Measurements from ENCODE around the gene KRT33A.
"Not testable (repeated sequence)": the region's sequence is repeated elsewhere in the genome, so short reads cannot be mapped to it uniquely, and the experiment has no call there.

KRT33A gene

GRCh38 chr17:41347869-41348760, 2.5 kb downstream of the KRT33A start:
- Mint-ChIP-seq H3K4me3 (no peak overlapping the region), H3K9me3 (peaks cover 3% of the 10 kb centered on the region), H3K4me1 (no peaks in the 10 kb centered on the region), H3K27ac (no peak overlapping the region), H3K27me3 (peaks cover 11% of the 10 kb centered on the region), H3K36me3 (peaks cover 3% of the 10 kb centered on the region)
- ATAC-seq (ENCODE audit: low read depth) (no peak), DNase-seq (ENCODE audit: low spot score in 2 of 2) (no peak)

GRCh38 chr17:41346421-41346820, 4.2 kb downstream of the KRT33A start:
- H3K4me3 Mint-ChIP-seq; H3K27me3 Mint-ChIP-seq; ATAC-seq (ENCODE audit: low read depth); H3K36me3 Mint-ChIP-seq; H3K4me1 Mint-ChIP-seq; H3K9me3 Mint-ChIP-seq; H3K27ac Mint-ChIP-seq; DNase-seq (ENCODE audit: low spot score in 2 of 2): not testable (repeated sequence)

GRCh38 chr17:41345992-41346391, 4.6 kb downstream of the KRT33A start:
- ATAC-seq (ENCODE audit: low read depth) = no peak
- Mint-ChIP-seq H3K4me1 (peaks cover under 1% of the 10 kb centered on the region), H3K9me3 (peaks cover 9% of the 10 kb centered on the region), H3K4me3 (no peak overlapping the region), H3K27ac (no peak overlapping the region), H3K27me3 (peaks cover 2% of the 10 kb centered on the region), H3K36me3 (peaks cover 5% of the 10 kb centered on the region)
- no peak for DNase-seq (ENCODE audit: low spot score in 2 of 2)

GRCh38 chr17:41343029-41343428, 7.6 kb downstream of the KRT33A start:
- Mint-ChIP-seq H3K4me3 (no peak overlapping the region), H3K4me1 (peaks cover 16% of the 10 kb centered on the region)

GRCh38 chr17:41340934-41341861, 9.4 kb downstream of the KRT33A start:
- Mint-ChIP-seq H3K9me3 (peaks cover 9% of the 10 kb centered on the region), H3K4me1 (peaks cover 16% of the 10 kb centered on the region), H3K27me3 (peaks cover 2% of the 10 kb centered on the region), H3K27ac (no peak overlapping the region), H3K4me3 (no peak overlapping the region), H3K36me3 (peaks cover 5% of the 10 kb centered on the region)
- no peak for DNase-seq (ENCODE audit: low spot score in 2 of 2)
- ATAC-seq (ENCODE audit: low read depth) = no peak

More at GRCh38 chr17:41343029-41343428, 7.6 kb downstream of the KRT33A start:
- no peak for DNase-seq (ENCODE audit: low spot score in 2 of 2)
- peaks cover 5% of the 10 kb centered on the region for H3K36me3 Mint-ChIP-seq
- H3K27ac Mint-ChIP-seq = no peak overlapping the region
- H3K9me3 Mint-ChIP-seq = peaks cover 9% of the 10 kb centered on the region
- no peak for ATAC-seq (ENCODE audit: low read depth)
- peaks cover 2% of the 10 kb centered on the region for H3K27me3 Mint-ChIP-seq

- DNase-seq (ENCODE audit: low spot score in 2 of 2) (no peak), ATAC-seq (ENCODE audit: low read depth) (no peak)
- Mint-ChIP-seq H3K4me1 (peaks cover 16% of the 10 kb centered on the region), H3K4me3 (no peak overlapping the region), H3K27ac (peak overlapping the region; percentile 0), H3K36me3 (peaks cover 5% of the 10 kb centered on the region), H3K27me3 (peaks cover 2% of the 10 kb centered on the region), H3K9me3 (peaks cover 9% of the 10 kb centered on the region)
Measured at GRCh38 chr17:41340494-41340893, 10.1 kb downstream of the KRT33A start.

GRCh38 chr17:41339571-41340172, 11.0 kb downstream of the KRT33A start:
- Mint-ChIP-seq H3K27me3 (peaks cover 5% of the 10 kb centered on the region), H3K36me3 (peaks cover 5% of the 10 kb centered on the region), H3K27ac (peak overlapping the region; percentile 62), H3K4me3 (no peak overlapping the region), H3K4me1 (peaks cover 18% of the 10 kb centered on the region), H3K9me3 (peaks cover 9% of the 10 kb centered on the region)
- DNase-seq (ENCODE audit: low spot score in 2 of 2) = no peak
- ATAC-seq (ENCODE audit: low read depth) = no peak

- H3K4me1 Mint-ChIP-seq = peaks cover 18% of the 10 kb centered on the region
- no peak for DNase-seq (ENCODE audit: low spot score in 2 of 2)
- no peak overlapping the region for H3K4me3 Mint-ChIP-seq
- ATAC-seq (ENCODE audit: low read depth) = peak; percentile 76
- H3K27me3 Mint-ChIP-seq = peaks cover 6% of the 10 kb centered on the region
- peaks cover 5% of the 10 kb centered on the region for H3K36me3 Mint-ChIP-seq
- peak overlapping the region; percentile 62 for H3K27ac Mint-ChIP-seq
- peaks cover 9% of the 10 kb centered on the region for H3K9me3 Mint-ChIP-seq
Measured at GRCh38 chr17:41338961-41339485, 11.6 kb downstream of the KRT33A start.

GRCh38 chr17:41335747-41336146, 14.9 kb downstream of the KRT33A start:
- Mint-ChIP-seq H3K36me3 (no peaks in the 10 kb centered on the region), H3K4me3 (no peak overlapping the region), H3K27ac (peak overlapping the region; percentile 6), H3K9me3 (no peaks in the 10 kb centered on the region), H3K4me1 (peaks cover 18% of the 10 kb centered on the region), H3K27me3 (peaks cover 9% of the 10 kb centered on the region)
- ATAC-seq (ENCODE audit: low read depth) (no peak), DNase-seq (ENCODE audit: low spot score in 2 of 2) (no peak)

GRCh38 chr17:41334385-41335305, 16.0 kb downstream of the KRT33A start:
- ATAC-seq (ENCODE audit: low read depth) = peak; percentile 31
- no peak overlapping the region for H3K27ac Mint-ChIP-seq
- no peaks in the 10 kb centered on the region for H3K9me3 Mint-ChIP-seq
- peaks cover 9% of the 10 kb centered on the region for H3K27me3 Mint-ChIP-seq
- H3K4me3 Mint-ChIP-seq = no peak overlapping the region
- H3K4me1 Mint-ChIP-seq = peaks cover 9% of the 10 kb centered on the region
- no peaks in the 10 kb centered on the region for H3K36me3 Mint-ChIP-seq
- no peak for DNase-seq (ENCODE audit: low spot score in 2 of 2)

GRCh38 chr17:41333836-41334235, 16.8 kb downstream of the KRT33A start:
- no peak for ATAC-seq (ENCODE audit: low read depth)
- DNase-seq (ENCODE audit: low spot score in 2 of 2) = no peak
- Mint-ChIP-seq H3K9me3 (no peaks in the 10 kb centered on the region), H3K4me3 (no peak overlapping the region), H3K27me3 (peaks cover 9% of the 10 kb centered on the region), H3K27ac (no peak overlapping the region), H3K36me3 (no peaks in the 10 kb centered on the region), H3K4me1 (peaks cover 5% of the 10 kb centered on the region)

- H3K9me3 Mint-ChIP-seq = no peaks in the 10 kb centered on the region
- no peak overlapping the region for H3K27ac Mint-ChIP-seq
- DNase-seq (ENCODE audit: low spot score in 2 of 2) (no peak), ATAC-seq (ENCODE audit: low read depth) (no peak)
- peaks cover 5% of the 10 kb centered on the region for H3K4me1 Mint-ChIP-seq
- peaks cover 9% of the 10 kb centered on the region for H3K27me3 Mint-ChIP-seq
- H3K4me3 Mint-ChIP-seq = no peak overlapping the region
- H3K36me3 Mint-ChIP-seq = no peaks in the 10 kb centered on the region
Measured at GRCh38 chr17:41333098-41333497, 17.5 kb downstream of the KRT33A start.

GRCh38 chr17:41332239-41332638, 18.4 kb downstream of the KRT33A start:
- no peak overlapping the region for H3K4me3 Mint-ChIP-seq

More at GRCh38 chr17:41332239-41332638, 18.4 kb downstream of the KRT33A start:
- ATAC-seq (ENCODE audit: low read depth) (no peak), DNase-seq (ENCODE audit: low spot score in 2 of 2) (no peak)
- H3K36me3 Mint-ChIP-seq = no peaks in the 10 kb centered on the region
- H3K27me3 Mint-ChIP-seq = peaks cover 9% of the 10 kb centered on the region
- no peak overlapping the region for H3K27ac Mint-ChIP-seq
- no peaks in the 10 kb centered on the region for H3K9me3 Mint-ChIP-seq
- H3K4me1 Mint-ChIP-seq = peaks cover 5% of the 10 kb centered on the region

Measured in memory B cell (primary cell).